OCI-LY7 (cell line): ENCODE results near the gene KSR1.

Experiments used
- CTCF ChIP-seq: fragments of 200-600 bp; sonication (generic); conservative IDR thresholded peaks from 2 replicates; pipeline ENCODE4 v1.5.1; 2014; ENCODE audit warnings: mild to moderate bottlenecking, antibody characterized with exemption, low read length, moderate library complexity, mixed read lengths
- EZH2phosphoT487 ChIP-seq: fragments of 200-600 bp; sonication (generic); IDR thresholded peaks from 2 replicates; pipeline ENCODE4 v1.6.1; 2018; ENCODE audit warnings: low read depth, borderline replicate concordance, mild to moderate bottlenecking, mixed run types, antibody characterized with exemption, low read length, moderate library complexity, mixed read lengths

- TF ChIP-seq CTCF (no peak), EZH2phosphoT487 (no peak)
These were observed 82.1 kb downstream of the KSR1 start for GRCh38 chr17:27538156-27538955.
